AG09319 (cell line): Measurements from ENCODE around the gene ZC3H12D.

Experiments
- DNase-seq: peaks from one replicate; pipeline ENCODE4 v3.0.0-alpha.2; 2010; ENCODE audit warnings: low read depth; ENCODE audit errors: extremely low read depth
- CTCF ChIP-seq: IDR thresholded peaks from 2 replicates; pipeline ENCODE4 v1.5.1; 2011; ENCODE audit warnings: low read depth, mild to moderate bottlenecking, inconsistent platforms, low read length, moderate library complexity

Gene ZC3H12D

GRCh38 chr6:149456311-149457021, 28.3 kb downstream of the ZC3H12D start:
- no peak for TF ChIP-seq CTCF

GRCh38 chr6:149455031-149455732, 29.6 kb downstream of the ZC3H12D start:
- DNase-seq, result no peak
- no peak for TF ChIP-seq CTCF

More at GRCh38 chr6:149456311-149457021, 28.3 kb downstream of the ZC3H12D start:
- no peak for DNase-seq

DNA sequence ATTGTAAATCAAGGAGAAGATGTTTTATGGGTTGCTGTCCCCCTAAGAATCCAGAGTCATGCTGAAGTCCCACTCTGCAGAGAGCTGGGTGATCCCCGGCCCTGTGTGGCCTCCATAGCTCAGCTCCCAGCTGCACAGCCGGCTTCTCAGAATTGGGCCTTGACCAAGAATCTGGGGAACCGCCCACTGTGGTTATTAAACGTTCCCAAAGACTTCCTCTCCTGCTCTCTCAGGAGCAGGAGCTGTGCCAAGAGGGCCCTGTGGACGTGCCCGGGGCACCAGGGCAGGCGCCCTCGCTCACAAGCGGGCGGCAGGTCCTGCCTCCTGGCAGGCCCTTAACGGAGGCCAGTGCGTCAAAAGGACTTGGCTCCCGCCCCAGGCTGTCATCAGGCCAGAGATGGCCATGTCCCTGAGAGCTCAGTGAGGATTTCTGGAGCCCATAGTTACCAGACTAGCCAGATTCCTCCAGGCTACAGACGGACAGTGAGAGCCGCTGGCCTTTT, 30.4 kb downstream of the ZC3H12D start:
- no peak for TF ChIP-seq CTCF
- DNase-seq, result peak; percentile 86

- no peak for DNase-seq
- no peak for TF ChIP-seq CTCF
Observed at GRCh38 chr6:149453597-149454345, 31.0 kb downstream of the ZC3H12D start.

DNA sequence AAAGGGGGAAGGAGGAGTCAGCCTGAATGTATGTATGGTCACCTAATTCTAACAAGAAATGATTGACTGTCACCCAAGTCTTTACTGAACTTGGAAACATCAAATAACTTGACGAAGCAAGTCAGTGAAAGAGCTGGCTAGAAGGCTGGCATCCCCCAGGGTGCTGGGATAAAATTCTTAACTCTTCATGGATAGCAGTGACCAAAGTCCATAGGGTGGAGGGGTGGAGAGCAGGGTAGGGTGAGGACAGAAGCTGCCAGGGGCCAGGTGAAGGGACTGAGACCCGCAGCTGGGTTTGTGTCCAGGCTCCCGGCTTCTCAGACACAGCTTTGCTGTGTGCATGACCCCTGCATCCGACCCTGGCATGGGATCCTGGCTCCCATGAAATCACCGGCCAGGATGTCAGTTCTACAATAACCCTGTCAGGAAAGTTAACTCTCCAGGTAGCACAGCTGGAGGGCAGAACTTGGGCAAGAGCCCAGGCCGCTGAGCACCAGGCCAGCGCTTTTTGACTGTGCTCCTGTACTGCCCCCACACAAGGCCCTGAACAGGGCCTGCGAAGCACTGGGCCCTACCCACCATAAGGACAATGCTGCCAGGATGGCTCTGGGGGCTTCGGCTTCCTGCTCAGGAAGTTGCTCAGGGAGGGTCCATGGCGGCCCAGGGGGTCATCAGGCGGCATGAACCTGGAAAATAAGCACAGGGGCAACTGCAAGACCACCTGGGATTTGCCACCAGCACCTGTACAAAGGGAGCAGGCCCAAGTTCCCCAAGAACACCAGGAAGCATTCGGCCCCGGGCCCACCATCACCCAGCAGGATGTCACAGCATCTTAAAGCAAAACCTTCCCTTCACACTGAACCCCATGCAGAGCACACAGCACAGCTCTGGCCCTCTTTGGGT, 32.5 kb downstream of the ZC3H12D start:
- DNase-seq, result no peak
- no peak for TF ChIP-seq CTCF

GRCh38 chr6:149451376-149452036, 33.3 kb downstream of the ZC3H12D start:
- no peak for DNase-seq
- no peak for TF ChIP-seq CTCF
